ENCODE measurements around the gene GADD45B.

GRCh38 chr19:2453431-2454025, 22.4 kb upstream of the GADD45B start:
- TF ChIP-seq POLR2A (IDR thresholded peaks at IDR 0.05) (no peak), EP300 (IDR thresholded peaks at IDR 0.05) (no peak), POLR2AphosphoS5 (IDR thresholded peaks at IDR 0.05) (no peak)

Measured in stomach (tissue), 4 donors.